Astrocyte (in vitro differentiated cells and primary cell): ENCODE results near the gene RNF166. TPM values are rescaled to one million over a fixed set of nuclear protein-coding genes. Genes with fewer than 3 reads are reported as not detected.

ENCODE experiments used
- DNase-seq: peaks from one replicate; pipeline ENCODE4 v3.0.0-alpha.2; 2010; ENCODE audit warnings: low read depth
- FAIRE-seq: peaks from 2 replicates; lab custom pipeline; 2011; peaks lifted over from hg19 to GRCh38; lab: Jason Lieb, UNC
- H2AFZ ChIP-seq: 2 replicates; pipeline ENCODE4 v1.6.0; 2012; ENCODE audit warnings: low read depth, low read length, inconsistent platforms
- H3K27ac ChIP-seq: 2 replicates; pipeline ENCODE4 v1.5.1; 2011; ENCODE audit warnings: low read depth, low read length, inconsistent platforms
- H3K27me3 ChIP-seq: 2 replicates; pipeline ENCODE4 v1.6.0; 2011; ENCODE audit warnings: low read length, inconsistent platforms; ENCODE audit not compliant: insufficient read depth
- H3K36me3 ChIP-seq: 2 replicates; pipeline ENCODE4 v1.5.1; 2011; ENCODE audit warnings: low read length, inconsistent platforms; ENCODE audit not compliant: insufficient read depth
- H3K4me1 ChIP-seq: 2 replicates; pipeline ENCODE4 v1.5.1; 2011; ENCODE audit warnings: low read length, inconsistent platforms; ENCODE audit not compliant: insufficient read depth
- H3K4me2 ChIP-seq: 2 replicates; pipeline ENCODE4 v1.6.0; 2012; ENCODE audit warnings: low read length, inconsistent platforms
- H3K4me3 ChIP-seq: 2 replicates; pipeline ENCODE4 v1.5.1; 2011; ENCODE audit warnings: low read depth, mild to moderate bottlenecking, low read length, inconsistent platforms; ENCODE audit not compliant: insufficient read depth
- H3K79me2 ChIP-seq: 2 replicates; pipeline ENCODE4 v1.6.0; 2012; ENCODE audit warnings: mild to moderate bottlenecking, low read length, inconsistent platforms; ENCODE audit not compliant: insufficient read depth
- H3K9ac ChIP-seq: 2 replicates; pipeline ENCODE4 v1.6.0; 2012; ENCODE audit warnings: mild to moderate bottlenecking, low read length, inconsistent platforms
- H3K9me3 ChIP-seq: 2 replicates; pipeline ENCODE4 v1.5.1; 2012; ENCODE audit warnings: low read depth, mild to moderate bottlenecking, low read length, inconsistent platforms; ENCODE audit not compliant: insufficient read depth
- H4K20me1 ChIP-seq: 2 replicates; pipeline ENCODE4 v1.6.0; 2012; ENCODE audit warnings: low read length, inconsistent platforms; ENCODE audit not compliant: insufficient read depth
- H3K27ac Mint-ChIP-seq: one replicate; pipeline ENCODE4 v1.8.0; 2021; ENCODE audit warnings: mild to moderate bottlenecking, mixed read lengths; ENCODE audit not compliant: unreplicated experiment
- H3K27me3 Mint-ChIP-seq: one replicate; pipeline ENCODE4 v1.8.0; 2021; ENCODE audit warnings: low read depth, mixed read lengths; ENCODE audit not compliant: unreplicated experiment
- H3K36me3 Mint-ChIP-seq: one replicate; pipeline ENCODE4 v1.8.0; 2021; ENCODE audit warnings: low read depth, mixed read lengths; ENCODE audit not compliant: unreplicated experiment
- H3K4me1 Mint-ChIP-seq: one replicate; pipeline ENCODE4 v1.8.0; 2021; ENCODE audit warnings: low read depth, mixed read lengths; ENCODE audit not compliant: unreplicated experiment
- H3K4me3 Mint-ChIP-seq: one replicate; pipeline ENCODE4 v1.8.0; 2021; ENCODE audit warnings: mild to moderate bottlenecking, moderate library complexity, mixed read lengths; ENCODE audit not compliant: unreplicated experiment
- H3K9me3 Mint-ChIP-seq: one replicate; pipeline ENCODE4 v1.8.0; 2021; ENCODE audit warnings: mild to moderate bottlenecking, mixed read lengths; ENCODE audit not compliant: unreplicated experiment
- CTCF ChIP-seq: IDR thresholded peaks from 2 replicates; pipeline ENCODE4 v1.5.1; 2011; ENCODE audit warnings: low read depth, mild to moderate bottlenecking, inconsistent platforms, low read length, moderate library complexity; ENCODE audit not compliant: insufficient read depth
- EZH2 ChIP-seq: IDR thresholded peaks from 2 replicates; pipeline ENCODE4 v1.6.1; 2012; ENCODE audit warnings: mild to moderate bottlenecking, low read length, inconsistent platforms; ENCODE audit not compliant: insufficient read depth
- total RNA-seq: library from RNA; stranded (reverse); gene quantifications from 2 replicates; pipeline ENCODE4 v1.2.1, GENCODE V29; 2021

The RNF166 gene
- total RNA-seq, 1 donor from 2014 or later, result 15.4 TPM

GRCh38 chr16:88731699-88732098 is 25.5 kb upstream of the RNF166 start:
- FAIRE-seq (no peak), DNase-seq (no peak)
- Mint-ChIP-seq H3K4me1 (peaks cover 9% of the 10 kb centered on the region), H3K36me3 (peaks cover 5% of the 10 kb centered on the region), H3K27ac (peak overlapping the region; percentile 87), H3K9me3 (no peaks in the 10 kb centered on the region), H3K4me3 (no peak overlapping the region), H3K27me3 (no peaks in the 10 kb centered on the region)
- Histone ChIP-seq H3K79me2 (peaks cover 11% of the 10 kb centered on the region), H3K4me1 (peaks cover 12% of the 10 kb centered on the region), H3K36me3 (no peaks in the 10 kb centered on the region), H3K4me2 (peak overlapping the region; percentile 55), H3K9me3 (no peaks in the 10 kb centered on the region), H2AFZ (no peak overlapping the region), H3K27ac (peak overlapping the region; percentile 37), H3K27me3 (no peaks in the 10 kb centered on the region), H3K9ac (peak overlapping the region; percentile 53), H4K20me1 (peaks cover 57% of the 10 kb centered on the region), H3K4me3 (no peak overlapping the region)
- TF ChIP-seq CTCF (no peak), EZH2 (no peak)

- DNase-seq (peak; percentile 62), FAIRE-seq (no peak)
- Mint-ChIP-seq H3K36me3 (peaks cover 6% of the 10 kb centered on the region), H3K4me1 (peaks cover 9% of the 10 kb centered on the region), H3K27me3 (no peaks in the 10 kb centered on the region), H3K4me3 (peak overlapping the region; percentile 60), H3K27ac (peak overlapping the region; percentile 87), H3K9me3 (no peaks in the 10 kb centered on the region)
- H3K4me3 ChIP-seq, result no peak overlapping the region
- H3K27me3 ChIP-seq, result no peaks in the 10 kb centered on the region
- no peaks in the 10 kb centered on the region for H3K9me3 ChIP-seq
- H4K20me1 ChIP-seq, result peaks cover 51% of the 10 kb centered on the region
- TF ChIP-seq CTCF (no peak), EZH2 (no peak)
- H3K36me3 ChIP-seq, result peaks cover 3% of the 10 kb centered on the region
- H3K4me1 ChIP-seq, result peaks cover 12% of the 10 kb centered on the region
- peaks cover 11% of the 10 kb centered on the region for H3K79me2 ChIP-seq
- H2AFZ ChIP-seq, result no peak overlapping the region
- peak overlapping the region; percentile 53 for H3K9ac ChIP-seq
- peak overlapping the region; percentile 55 for H3K4me2 ChIP-seq
- H3K27ac ChIP-seq, result peak overlapping the region; percentile 51
These were observed 24.7 kb upstream of the RNF166 start for GRCh38 chr16:88730632-88731607.
